ENCODE results near the gene ASB2.

ASB2 gene

DNA sequence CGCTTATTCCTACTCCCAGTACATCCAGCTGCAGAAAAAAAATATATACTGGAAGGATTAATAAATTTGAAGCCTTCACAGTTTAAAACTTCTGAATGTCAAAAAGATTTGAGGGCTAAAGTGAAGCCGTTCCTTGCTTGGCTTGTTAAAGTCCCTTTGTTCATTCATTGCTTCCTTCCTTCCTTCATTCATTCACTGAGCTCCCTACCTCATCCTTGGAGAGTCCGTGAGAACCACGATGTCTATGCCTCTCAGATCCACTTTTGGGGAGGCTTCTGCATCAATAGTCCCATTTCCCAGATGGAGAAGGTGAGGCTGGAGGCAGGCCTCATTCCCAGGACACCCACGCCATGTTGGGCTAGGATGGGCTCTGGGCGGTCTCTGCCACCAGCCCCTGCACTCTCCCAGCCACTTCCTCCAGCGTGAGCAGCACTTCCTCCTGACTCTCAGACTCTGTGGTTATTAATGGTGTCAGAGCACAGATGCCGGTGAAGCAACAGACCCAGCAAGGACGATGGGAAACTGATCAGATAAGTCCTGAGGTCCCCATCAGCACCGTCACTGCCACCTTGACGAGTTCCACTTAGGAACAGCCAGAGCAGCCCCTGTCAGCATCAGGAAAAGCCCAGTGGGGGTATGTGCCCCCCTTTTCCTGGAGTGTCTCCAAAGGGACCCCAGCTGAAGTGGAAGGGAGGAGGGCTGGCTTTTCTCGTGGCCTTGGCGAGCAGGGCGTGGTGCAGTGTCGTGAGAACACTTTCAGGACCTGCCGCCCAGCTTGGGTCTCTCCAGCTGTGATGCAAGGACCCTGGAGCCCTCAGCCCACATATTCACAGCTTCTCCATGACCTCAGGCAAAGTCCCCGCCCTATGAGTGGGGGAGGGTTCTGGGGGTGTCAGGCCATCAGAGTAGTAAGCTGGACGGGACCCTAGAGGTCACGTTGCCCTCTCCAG lies 21.2 kb downstream of the ASB2 start:
- Histone ChIP-seq H3K79me2 (ENCODE audit: insufficient read depth, low read length) (no peaks in the 10 kb centered on the region), H3K27me3 (ENCODE audit: insufficient read depth, low read length, poor library complexity) (no peaks in the 10 kb centered on the region), H3K9ac (ENCODE audit: low read depth, low read length) (no peak overlapping the region), H3K36me3 (ENCODE audit: insufficient read depth, low read length) (no peaks in the 10 kb centered on the region), H3K27ac (ENCODE audit: low read length) (no peak overlapping the region), H4K20me1 (ENCODE audit: insufficient read depth, low read length) (peaks cover 11% of the 10 kb centered on the region; the same call in 1 of the 2 replicates), H3K9me3 (ENCODE audit: insufficient read depth, low read length, severe bottlenecking) (no peaks in the 10 kb centered on the region), H3K4me1 (ENCODE audit: insufficient read depth, low read length) (no peaks in the 10 kb centered on the region), H3K4me2 (ENCODE audit: insufficient read depth, low read length) (no peak overlapping the region), H3K4me3 (ENCODE audit: low read depth in 1 of 2, low read length in 2 of 2) (no peak overlapping the region), H2AFZ (ENCODE audit: low read depth, low read length) (no peak overlapping the region)
- TF ChIP-seq EZH2 (IDR thresholded peaks at IDR 0.05; ENCODE audit: borderline replicate concordance, low read depth, low read length, severe bottlenecking): no peak
- TF ChIP-seq, protein P1, sequence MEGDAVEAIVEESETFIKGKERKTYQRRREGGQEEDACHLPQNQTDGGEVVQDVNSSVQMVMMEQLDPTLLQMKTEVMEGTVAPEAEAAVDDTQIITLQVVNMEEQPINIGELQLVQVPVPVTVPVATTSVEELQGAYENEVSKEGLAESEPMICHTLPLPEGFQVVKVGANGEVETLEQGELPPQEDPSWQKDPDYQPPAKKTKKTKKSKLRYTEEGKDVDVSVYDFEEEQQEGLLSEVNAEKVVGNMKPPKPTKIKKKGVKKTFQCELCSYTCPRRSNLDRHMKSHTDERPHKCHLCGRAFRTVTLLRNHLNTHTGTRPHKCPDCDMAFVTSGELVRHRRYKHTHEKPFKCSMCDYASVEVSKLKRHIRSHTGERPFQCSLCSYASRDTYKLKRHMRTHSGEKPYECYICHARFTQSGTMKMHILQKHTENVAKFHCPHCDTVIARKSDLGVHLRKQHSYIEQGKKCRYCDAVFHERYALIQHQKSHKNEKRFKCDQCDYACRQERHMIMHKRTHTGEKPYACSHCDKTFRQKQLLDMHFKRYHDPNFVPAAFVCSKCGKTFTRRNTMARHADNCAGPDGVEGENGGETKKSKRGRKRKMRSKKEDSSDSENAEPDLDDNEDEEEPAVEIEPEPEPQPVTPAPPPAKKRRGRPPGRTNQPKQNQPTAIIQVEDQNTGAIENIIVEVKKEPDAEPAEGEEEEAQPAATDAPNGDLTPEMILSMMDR (IDR thresholded peaks at IDR 0.05; ENCODE audit: borderline replicate concordance, extremely low read depth, low read length, poor library complexity, severe bottlenecking): no peak
- peak; percentile 48; the same call in 2 of the 3 replicates for ATAC-seq (ENCODE audit: insufficient read depth, low read depth)
- DNase-seq: peak; percentile 5

- no peak overlapping the region for H3K9ac ChIP-seq (ENCODE audit: low read depth, low read length)
- H3K27ac ChIP-seq (ENCODE audit: low read length): no peak overlapping the region
- TF ChIP-seq EZH2 (IDR thresholded peaks at IDR 0.05; ENCODE audit: borderline replicate concordance, low read depth, low read length, severe bottlenecking): no peak
- TF ChIP-seq, protein P1 (IDR thresholded peaks at IDR 0.05; ENCODE audit: borderline replicate concordance, extremely low read depth, low read length, poor library complexity, severe bottlenecking): no peak
- H3K4me3 ChIP-seq (ENCODE audit: low read depth in 1 of 2, low read length in 2 of 2): no peak overlapping the region
- H3K79me2 ChIP-seq (ENCODE audit: insufficient read depth, low read length): no peaks in the 10 kb centered on the region
- no peak for DNase-seq
- H4K20me1 ChIP-seq (ENCODE audit: insufficient read depth, low read length): peaks cover 11% of the 10 kb centered on the region; the same call in 1 of the 2 replicates
- no peaks in the 10 kb centered on the region for H3K27me3 ChIP-seq (ENCODE audit: insufficient read depth, low read length, poor library complexity)
- no peak overlapping the region for H3K4me2 ChIP-seq (ENCODE audit: insufficient read depth, low read length)
- H2AFZ ChIP-seq (ENCODE audit: low read depth, low read length): no peak overlapping the region
- no peak for ATAC-seq (ENCODE audit: insufficient read depth, low read depth)
- H3K9me3 ChIP-seq (ENCODE audit: insufficient read depth, low read length, severe bottlenecking): no peaks in the 10 kb centered on the region
- H3K36me3 ChIP-seq (ENCODE audit: insufficient read depth, low read length): no peaks in the 10 kb centered on the region
- no peaks in the 10 kb centered on the region for H3K4me1 ChIP-seq (ENCODE audit: insufficient read depth, low read length)
These were observed 21.9 kb downstream of the ASB2 start for GRCh38 chr14:93954516-93954830.

GRCh38 chr14:93953739-93954515 lies 22.4 kb downstream of the ASB2 start:
- no peaks in the 10 kb centered on the region for H3K9me3 ChIP-seq (ENCODE audit: insufficient read depth, low read length, severe bottlenecking)
- H2AFZ ChIP-seq (ENCODE audit: low read depth, low read length): no peak overlapping the region
- H3K4me2 ChIP-seq (ENCODE audit: insufficient read depth, low read length): no peak overlapping the region
- TF ChIP-seq, protein P1 (IDR thresholded peaks at IDR 0.05; ENCODE audit: borderline replicate concordance, extremely low read depth, low read length, poor library complexity, severe bottlenecking): no peak
- TF ChIP-seq EZH2 (IDR thresholded peaks at IDR 0.05; ENCODE audit: borderline replicate concordance, low read depth, low read length, severe bottlenecking): no peak
- H3K27me3 ChIP-seq (ENCODE audit: insufficient read depth, low read length, poor library complexity): no peaks in the 10 kb centered on the region
- H4K20me1 ChIP-seq (ENCODE audit: insufficient read depth, low read length): peaks cover 11% of the 10 kb centered on the region; the same call in 1 of the 2 replicates
- no peak overlapping the region for H3K4me3 ChIP-seq (ENCODE audit: low read depth in 1 of 2, low read length in 2 of 2)
- H3K4me1 ChIP-seq (ENCODE audit: insufficient read depth, low read length): no peaks in the 10 kb centered on the region
- no peak overlapping the region for H3K9ac ChIP-seq (ENCODE audit: low read depth, low read length)
- no peaks in the 10 kb centered on the region for H3K36me3 ChIP-seq (ENCODE audit: insufficient read depth, low read length)
- DNase-seq: no peak
- no peak overlapping the region for H3K27ac ChIP-seq (ENCODE audit: low read length)
- ATAC-seq (ENCODE audit: insufficient read depth, low read depth): no peak
- H3K79me2 ChIP-seq (ENCODE audit: insufficient read depth, low read length): no peaks in the 10 kb centered on the region

Measured in DND-41 (cell line).